Measurements from ENCODE around the gene TAPBPL. TPM values are rescaled to one million over a fixed set of nuclear protein-coding genes. Genes with fewer than 3 reads are reported as not detected.

Gene TAPBPL
- polyA plus RNA-seq, 1 of the 3 experiments (the other 2 are of a cell fraction): 24.1 TPM

DNA sequence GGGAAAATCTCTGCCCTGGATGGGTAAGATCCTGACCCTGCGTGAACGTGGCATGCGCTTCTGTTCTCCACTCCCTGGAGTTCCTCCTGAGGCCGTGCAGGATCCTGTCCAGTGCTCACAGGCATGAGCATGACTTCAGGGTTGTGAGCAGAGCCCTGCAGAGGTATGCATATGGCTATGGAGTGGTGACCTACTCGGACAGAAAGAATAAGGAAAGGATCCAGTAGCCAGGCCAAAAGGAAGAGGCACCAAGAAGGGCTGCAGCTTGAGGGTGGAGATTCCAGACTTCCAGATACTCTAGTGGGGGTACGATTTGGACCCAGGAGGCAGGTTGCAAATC, 27.9 kb upstream of the TAPBPL start:
- no peaks in the 10 kb centered on the region for H3K9me2 ChIP-seq
- no peaks in the 10 kb centered on the region for H4K20me1 ChIP-seq (ENCODE audit: insufficient read depth)
- no peaks in the 10 kb centered on the region for H3K9me3 ChIP-seq
- no peak for TF ChIP-seq REST (IDR thresholded peaks at IDR 0.05; ENCODE audit: low read depth, low read length)
- no peak for TF ChIP-seq TAF1 (IDR thresholded peaks at IDR 0.05; ENCODE audit: borderline replicate concordance, low read depth, low read length)
- TF ChIP-seq, protein P1, sequence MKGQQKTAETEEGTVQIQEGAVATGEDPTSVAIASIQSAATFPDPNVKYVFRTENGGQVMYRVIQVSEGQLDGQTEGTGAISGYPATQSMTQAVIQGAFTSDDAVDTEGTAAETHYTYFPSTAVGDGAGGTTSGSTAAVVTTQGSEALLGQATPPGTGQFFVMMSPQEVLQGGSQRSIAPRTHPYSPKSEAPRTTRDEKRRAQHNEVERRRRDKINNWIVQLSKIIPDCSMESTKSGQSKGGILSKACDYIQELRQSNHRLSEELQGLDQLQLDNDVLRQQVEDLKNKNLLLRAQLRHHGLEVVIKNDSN (IDR thresholded peaks at IDR 0.05; ENCODE audit: borderline replicate concordance, low read depth): no peak
- no peak for TF ChIP-seq SIN3A (IDR thresholded peaks at IDR 0.05; ENCODE audit: borderline replicate concordance, low read depth, low read length)
- TF ChIP-seq RXRA (IDR thresholded peaks at IDR 0.05; ENCODE audit: borderline replicate concordance, low read depth): no peak
- no peak for TF ChIP-seq RCOR1 (IDR thresholded peaks at IDR 0.05; ENCODE audit: low read length)
- TF ChIP-seq CHD2 (IDR thresholded peaks at IDR 0.05; ENCODE audit: low read length, partially characterized antibody): no peak
- no peak for TF ChIP-seq GATA2 (CRISPR knock-in tag; IDR thresholded peaks at IDR 0.05)
- TF ChIP-seq USF2 (IDR thresholded peaks at IDR 0.05; ENCODE audit: borderline replicate concordance, low read depth, low read length): no peak
- no peak for TF ChIP-seq JUND (IDR thresholded peaks at IDR 0.05)
- TF ChIP-seq EZH2phosphoT487 (IDR thresholded peaks at IDR 0.05; ENCODE audit: borderline replicate concordance, low read depth): no peak
- TF ChIP-seq YY1 (IDR thresholded peaks at IDR 0.05; ENCODE audit: low read depth): no peak
- TF ChIP-seq IRF3 (IDR thresholded peaks at IDR 0.05; ENCODE audit: low read depth, low read length): no peak
- H3K9ac ChIP-seq: no peak overlapping the region
- no peaks in the 10 kb centered on the region for H3K36me3 ChIP-seq (replicated peaks in 1 of 2; ENCODE audit: control insufficient read depth in 1 of 2, insufficient read depth in 2 of 2, low read length in 1 of 2)
- WGBS (ENCODE audit: low lambda C conversion rate): 59% methylated on average over 4 of the region's 6 CpGs
- no peak overlapping the region for H3K4me2 ChIP-seq
- ChIA-PET POLR2A (interaction anchor here (1.0 kb wide), 1 partner anchor 47 kb away, joined by 7 read pairs; the partner anchor contains the start of gene VAMP1), CTCF (interaction anchor here (0.6 to 8.2 kb wide), 33 partner anchors 9 to 357 kb away, joined by 3 to 91 read pairs (median 6); partner anchors contain the start of genes GAPDH, IFFO1, TAPBPL and TNFRSF1A)
- no peaks in the 10 kb centered on the region for H3K4me1 ChIP-seq (ENCODE audit: control insufficient read depth in 1 of 2, insufficient read depth in 2 of 2, low read depth in 1 of 2, low read length in 1 of 2)
- H3K79me2 ChIP-seq (ENCODE audit: insufficient read depth): no peaks in the 10 kb centered on the region
- no peaks in the 10 kb centered on the region for H3F3A ChIP-seq (replicated peaks; ENCODE audit: insufficient read depth)
- H2AFZ ChIP-seq (ENCODE audit: low read depth): no peak overlapping the region
- H3K4me3 ChIP-seq (ENCODE audit: low read depth in 2 of 2, low read length in 1 of 2): no peak overlapping the region
- no peaks in the 10 kb centered on the region for H3K27me3 ChIP-seq (ENCODE audit: insufficient read depth)
- DNase-seq: no peak
- no peak overlapping the region for H3K27ac ChIP-seq (ENCODE audit: low read depth in 2 of 2, low read length in 1 of 2)

Data from SK-N-SH (cell line).